GM18508 (cell line): ENCODE data around the gene TTBK2.

ENCODE experiments used
- ATAC-seq: cut with Tn5 transposase; IDR thresholded peaks from one replicate; pipeline ENCODE4 v1.9.1; 2021; ENCODE audit warnings: moderate number of reproducible peaks; ENCODE audit not compliant: insufficient read depth, unreplicated experiment

Gene TTBK2

GRCh38 chr15:42705336-42705735 lies 215.2 kb downstream of the TTBK2 start:
- no peak for ATAC-seq

- ATAC-seq = no peak
These were observed 216.1 kb downstream of the TTBK2 start for GRCh38 chr15:42704492-42704926.

DNA sequence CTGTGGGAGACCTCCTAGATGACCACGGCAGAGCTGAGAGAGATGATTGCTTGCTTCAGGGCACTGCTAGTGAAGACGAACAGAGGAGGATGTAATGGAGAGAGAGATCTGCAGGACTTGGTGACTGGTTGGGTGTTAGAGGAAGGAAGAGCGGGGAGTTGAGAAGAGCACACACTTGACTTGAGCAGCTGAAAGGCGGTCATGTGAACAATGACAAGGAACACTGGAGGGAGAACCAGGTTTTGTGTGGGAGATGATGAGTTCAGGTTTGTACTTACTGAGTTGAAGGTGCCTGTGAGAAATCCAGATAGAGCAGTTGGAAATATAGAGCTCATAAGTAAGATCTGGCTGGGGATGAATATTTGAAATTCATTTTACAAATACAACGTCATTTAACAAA lies 224.0 kb downstream of the TTBK2 start:
- no peak for ATAC-seq

- ATAC-seq = no peak
These were observed 225.0 kb downstream of the TTBK2 start for GRCh38 chr15:42695527-42696071.

GRCh38 chr15:42694398-42694797 lies 226.2 kb downstream of the TTBK2 start:
- ATAC-seq = no peak

DNA sequence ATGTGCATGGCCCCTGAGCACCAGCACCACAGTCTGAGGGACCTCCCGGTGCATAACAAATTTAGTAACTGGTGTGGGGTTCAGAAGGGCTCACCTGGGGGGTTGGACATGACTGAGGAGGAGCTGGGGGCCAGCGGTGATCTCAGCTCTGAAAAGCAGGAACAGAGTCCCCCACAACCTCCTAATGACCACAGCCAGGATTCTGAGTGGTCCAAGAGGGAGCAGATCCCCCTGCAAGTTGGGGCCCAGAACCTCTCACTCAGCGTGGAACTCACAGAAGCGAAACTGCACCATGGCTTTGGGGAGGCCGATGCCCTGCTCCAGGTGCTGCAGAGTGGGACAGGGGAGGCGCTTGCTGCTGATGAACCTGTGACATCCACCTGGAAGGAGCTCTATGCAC lies 226.6 kb downstream of the TTBK2 start:
- no peak for ATAC-seq

GRCh38 chr15:42693496-42693895 lies 227.1 kb downstream of the TTBK2 start:
- ATAC-seq = no peak

DNA sequence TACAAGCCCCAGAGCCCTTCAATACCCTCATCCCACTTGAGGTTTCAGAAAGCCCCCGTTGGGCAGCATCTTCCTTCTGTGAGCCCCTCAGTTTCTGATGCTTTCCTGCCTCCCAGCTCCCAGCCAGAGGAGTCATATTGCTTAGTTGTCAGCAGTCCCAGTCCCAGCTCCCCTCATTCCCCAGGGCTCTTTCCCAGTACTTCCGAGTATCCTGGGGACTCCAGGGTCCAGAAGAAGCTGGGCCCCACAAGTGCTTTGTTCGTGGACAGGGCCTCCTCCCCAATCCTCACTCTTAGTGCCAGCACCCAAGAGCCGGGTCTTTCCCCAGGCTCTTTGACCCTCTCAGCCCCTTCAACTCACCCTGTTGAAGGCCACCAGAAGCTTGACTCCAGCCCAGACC lies 227.6 kb downstream of the TTBK2 start:
- ATAC-seq = no peak

- no peak for ATAC-seq
These were observed 228.0 kb downstream of the TTBK2 start for GRCh38 chr15:42692536-42692935.

DNA sequence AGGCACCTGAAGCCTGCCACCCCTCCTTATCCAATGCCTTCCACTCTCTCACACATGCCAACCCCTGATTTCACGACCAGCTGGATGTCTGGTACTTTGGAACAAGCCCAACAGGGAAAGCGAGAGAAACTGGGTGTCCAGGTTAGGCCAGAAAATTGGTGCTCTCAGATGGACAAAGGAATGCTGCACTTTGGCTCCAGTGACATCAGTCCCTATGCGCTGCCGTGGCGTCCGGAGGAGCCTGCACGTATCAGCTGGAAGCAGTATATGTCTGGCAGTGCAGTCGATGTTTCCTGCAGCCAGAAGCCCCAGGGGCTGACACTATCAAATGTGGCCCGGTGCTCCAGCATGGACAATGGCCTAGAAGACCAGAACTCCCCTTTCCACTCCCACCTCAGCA lies 228.8 kb downstream of the TTBK2 start:
- ATAC-seq = no peak

DNA sequence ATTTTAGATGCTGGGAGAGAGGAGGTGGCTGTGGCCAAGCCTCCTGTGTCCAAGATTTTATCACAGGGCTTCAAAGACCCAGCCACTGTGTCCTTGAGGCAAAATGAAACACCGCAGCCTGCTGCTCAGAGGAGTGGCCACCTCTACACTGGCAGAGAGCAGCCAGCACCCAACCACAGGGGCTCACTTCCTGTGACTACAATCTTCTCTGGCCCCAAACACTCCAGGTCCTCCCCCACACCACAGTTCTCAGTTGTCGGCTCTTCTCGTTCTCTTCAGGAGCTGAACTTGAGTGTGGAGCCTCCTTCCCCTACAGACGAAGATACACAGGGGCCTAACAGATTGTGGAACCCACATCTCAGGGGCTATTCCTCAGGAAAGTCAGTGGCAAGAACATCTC lies 229.3 kb downstream of the TTBK2 start:
- no peak for ATAC-seq
